GM19099 (cell line): ENCODE data around the gene OFD1.

Experiments
- POLR2A ChIP-seq: IDR thresholded peaks from 3 replicates; pipeline ENCODE4 v1.6.1; 2011; ENCODE audit warnings: low read depth; ENCODE audit not compliant: insufficient read length; ENCODE audit errors: extremely low read depth

The OFD1 gene

GRCh38 chrX:13761606-13762414 is 27.3 kb downstream of the OFD1 start:
- no peak for TF ChIP-seq POLR2A

GRCh38 chrX:13763489-13763888 is 28.9 kb downstream of the OFD1 start:
- TF ChIP-seq POLR2A = no peak

- TF ChIP-seq POLR2A = no peak
Observed at GRCh38 chrX:13764281-13764680, 29.7 kb downstream of the OFD1 start.

GRCh38 chrX:13764765-13765164 is 30.2 kb downstream of the OFD1 start:
- TF ChIP-seq POLR2A = no peak

- TF ChIP-seq POLR2A = no peak
Observed at GRCh38 chrX:13768939-13769338, 34.4 kb downstream of the OFD1 start.

GRCh38 chrX:13770013-13770535 is 35.5 kb downstream of the OFD1 start:
- TF ChIP-seq POLR2A = no peak

- no peak for TF ChIP-seq POLR2A
Observed at GRCh38 chrX:13774696-13775095, 40.1 kb downstream of the OFD1 start.

GRCh38 chrX:13775837-13776236 is 41.3 kb downstream of the OFD1 start:
- no peak for TF ChIP-seq POLR2A

- no peak for TF ChIP-seq POLR2A
Observed at GRCh38 chrX:13776387-13776786, 41.8 kb downstream of the OFD1 start.

GRCh38 chrX:13778916-13779315 is 44.4 kb downstream of the OFD1 start:
- TF ChIP-seq POLR2A = no peak

GRCh38 chrX:13780868-13781427 is 46.4 kb downstream of the OFD1 start:
- no peak for TF ChIP-seq POLR2A

- TF ChIP-seq POLR2A = no peak
Observed at GRCh38 chrX:13786048-13786447, 51.5 kb downstream of the OFD1 start.

GRCh38 chrX:13790206-13791131 is 55.9 kb downstream of the OFD1 start:
- TF ChIP-seq POLR2A = no peak

GRCh38 chrX:13791145-13791544 is 56.6 kb downstream of the OFD1 start:
- no peak for TF ChIP-seq POLR2A

- no peak for TF ChIP-seq POLR2A
Observed at GRCh38 chrX:13791559-13791958, 57.0 kb downstream of the OFD1 start.
